K562 (cell line): ENCODE results near the gene RNU6-1. TPM values are rescaled to one million over a fixed set of nuclear protein-coding genes. Genes with fewer than 3 reads are reported as not detected.

Experiments used
- CBX3 ChIP-seq, 2 experiments: IDR thresholded peaks; 1 replicate in 1 of 2; 2 replicates in 1 of 2; pipeline ENCODE4 v1.6.1; 2012; ENCODE audit warnings: inconsistent platforms in 2 of 2, low read length in 2 of 2, borderline replicate concordance in 1 of 2, control low read depth in 1 of 2
- CBX8 ChIP-seq: fragments of 200-600 bp; sonication (generic); IDR thresholded peaks from 2 replicates; pipeline ENCODE4 v1.6.1; 2012; ENCODE audit warnings: borderline replicate concordance, mixed run types, low read depth, mild to moderate bottlenecking, moderate library complexity, mixed read lengths, low read length, control low read depth, inconsistent platforms; ENCODE audit not compliant: poor library complexity, severe bottlenecking; ENCODE audit errors: extremely low read depth
- CHD1 ChIP-seq: fragments of 200-600 bp; sonication (generic); IDR thresholded peaks from one replicate; pipeline ENCODE4 v1.6.1; 2012; ENCODE audit warnings: mild to moderate bottlenecking, moderate library complexity, low read length, inconsistent platforms
- ESRRA ChIP-seq: fragments of 450-650 bp; IDR thresholded peaks from 2 replicates; pipeline ENCODE4 v1.6.1; 2014; ENCODE audit warnings: low read depth, mild to moderate bottlenecking, moderate library complexity, borderline replicate concordance
- FOS ChIP-seq: IDR thresholded peaks from 3 replicates; pipeline ENCODE4 v1.6.1; 2011; ENCODE audit not compliant: insufficient read length; ENCODE audit errors: extremely low read depth
- HLTF ChIP-seq: fragments of 450-650 bp; IDR thresholded peaks from 2 replicates; pipeline ENCODE4 v1.6.1; 2016
- HNRNPLL ChIP-seq: fragments of 200-400 bp; formaldehyde crosslinking; IDR thresholded peaks from 2 replicates; pipeline ENCODE4 v1.6.1; 2017; ENCODE audit warnings: low read length, low read depth, mild to moderate bottlenecking; ENCODE audit not compliant: poor library complexity, severe bottlenecking
- KDM1A ChIP-seq, 2 experiments: fragments of 450-650 bp; IDR thresholded peaks; 2 replicates each; pipeline ENCODE4 v1.6.1; 2016; ENCODE audit warnings: mild to moderate bottlenecking in 2 of 2
- KLF1 ChIP-seq: fragments of 450-650 bp; IDR thresholded peaks from 2 replicates; pipeline ENCODE4 v1.6.1; 2016; ENCODE audit warnings: missing genetic modification characterization, missing compliant biosample characterization
- PHF21A ChIP-seq: fragments of 450-650 bp; IDR thresholded peaks from 2 replicates; pipeline ENCODE4 v1.6.1; 2017; ENCODE audit warnings: low read depth, borderline replicate concordance
- POLR2AphosphoS2 ChIP-seq: IDR thresholded peaks from 2 replicates; pipeline ENCODE4 v1.6.1; 2012; ENCODE audit warnings: low read length, improper control_type of control experiment
- TOE1 ChIP-seq, 2 experiments: fragments of 450-650 bp in 1 of 2; sonication (generic) in 1 of 2; formaldehyde crosslinking in 1 of 2; IDR thresholded peaks; 2 replicates each; pipeline versions ENCODE4 v1.7.1 to v1.8.0; 2016 to 2022; ENCODE audit warnings: borderline replicate concordance in 2 of 2, mild to moderate bottlenecking in 2 of 2, antibody characterized with exemption in 1 of 2, inconsistent platforms in 1 of 2, low read depth in 1 of 2, missing genetic modification reagents in 1 of 2, moderate library complexity in 1 of 2
- ZNF212 ChIP-seq: fragments of 450-650 bp; formaldehyde crosslinking; IDR thresholded peaks from 2 replicates; pipeline ENCODE4 v1.4.0; 2020; ENCODE audit warnings: mild to moderate bottlenecking
- polyA plus RNA-seq, 8 experiments: library from polyadenylated mRNA; depleted of rRNA in 4 of 8; stranded (reverse) in 5 of 8; unstranded in 3 of 8; fragments of >200 nt; fragmentation: Nextera tagmentation in 2 of 8; fragmentation: Illumina TruSeq in 1 of 8; extraction: Ambion mirVana in 2 of 8; extraction: Trizol in 1 of 8; gene quantifications; 2 replicates each; pipeline versions ENCODE4 v1.2.1 to v1.2.3, GENCODE V29; 2011 to 2014; ENCODE audit warnings: inconsistent platforms in 1 of 8, missing spikeins in 1 of 8
- total RNA-seq, 7 experiments: library from RNA; depleted of rRNA in 6 of 7; stranded (reverse); fragments of >200 nt in 6 of 7; fragmentation: Illumina TruSeq in 2 of 7; extraction: Trizol in 2 of 7; gene quantifications; 2 replicates each; pipeline versions ENCODE4 v1.2.1 to v1.2.3, GENCODE V29; 2011 to 2021; ENCODE audit warnings: low replicate concordance in 1 of 7
- TF ChIP-seq, protein P1 (sequence below): sonication (generic); formaldehyde crosslinking; IDR thresholded peaks from 2 replicates; pipeline ENCODE4 v1.8.1; 2023; ENCODE audit warnings: missing genetic modification reagents, mild to moderate bottlenecking, borderline replicate concordance
- TF ChIP-seq, protein P2 (sequence below): sonication (generic); formaldehyde crosslinking; IDR thresholded peaks from 2 replicates; pipeline ENCODE4 v1.8.0; 2022; ENCODE audit warnings: missing genetic modification reagents, mild to moderate bottlenecking, borderline replicate concordance
- TF ChIP-seq, protein P3 (sequence below): fragments of 450-650 bp; IDR thresholded peaks from 2 replicates; pipeline ENCODE4 v1.6.1; 2017; ENCODE audit warnings: antibody characterized with exemption

RNU6-1 gene
- total and polyA plus RNA-seq, 9 of the 15 experiments (the other 6 are each of a cell fraction or from before 2014, with no cell fraction given): not detected

DNA sequence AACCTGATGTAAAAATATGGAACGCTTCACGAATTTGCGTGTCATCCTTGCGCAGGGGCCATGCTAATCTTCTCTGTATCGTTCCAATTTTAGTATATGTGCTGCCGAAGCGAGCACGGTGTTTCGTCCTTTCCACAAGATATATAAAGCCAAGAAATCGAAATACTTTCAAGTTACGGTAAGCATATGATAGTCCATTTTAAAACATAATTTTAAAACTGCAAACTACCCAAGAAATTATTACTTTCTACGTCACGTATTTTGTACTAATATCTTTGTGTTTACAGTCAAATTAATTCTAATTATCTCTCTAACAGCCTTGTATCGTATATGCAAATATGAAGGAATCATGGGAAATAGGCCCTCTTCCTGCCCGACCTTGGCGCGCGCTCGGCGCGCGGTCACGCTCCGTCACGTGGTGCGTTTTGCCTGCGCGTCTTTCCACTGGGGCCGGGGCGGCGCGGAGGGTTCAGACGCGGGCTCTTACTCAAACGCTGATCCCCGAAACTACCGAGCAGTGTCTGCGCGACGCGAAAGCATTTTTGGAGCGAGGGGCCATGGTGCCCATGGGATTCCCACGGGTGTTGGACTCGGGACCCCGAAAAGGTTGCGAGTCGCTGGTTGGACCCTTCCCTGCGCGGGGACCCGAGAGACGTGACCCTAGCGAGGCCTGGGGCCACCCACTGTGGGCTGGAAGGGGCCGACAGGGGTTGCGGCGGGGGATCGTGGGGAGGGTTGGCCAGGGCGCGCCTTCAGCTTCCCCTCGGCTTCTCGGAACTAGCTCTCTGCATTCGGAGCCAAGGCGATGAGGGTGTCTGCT, at the start of gene RNU6-1 (continued):
- TF ChIP-seq, protein P1, sequence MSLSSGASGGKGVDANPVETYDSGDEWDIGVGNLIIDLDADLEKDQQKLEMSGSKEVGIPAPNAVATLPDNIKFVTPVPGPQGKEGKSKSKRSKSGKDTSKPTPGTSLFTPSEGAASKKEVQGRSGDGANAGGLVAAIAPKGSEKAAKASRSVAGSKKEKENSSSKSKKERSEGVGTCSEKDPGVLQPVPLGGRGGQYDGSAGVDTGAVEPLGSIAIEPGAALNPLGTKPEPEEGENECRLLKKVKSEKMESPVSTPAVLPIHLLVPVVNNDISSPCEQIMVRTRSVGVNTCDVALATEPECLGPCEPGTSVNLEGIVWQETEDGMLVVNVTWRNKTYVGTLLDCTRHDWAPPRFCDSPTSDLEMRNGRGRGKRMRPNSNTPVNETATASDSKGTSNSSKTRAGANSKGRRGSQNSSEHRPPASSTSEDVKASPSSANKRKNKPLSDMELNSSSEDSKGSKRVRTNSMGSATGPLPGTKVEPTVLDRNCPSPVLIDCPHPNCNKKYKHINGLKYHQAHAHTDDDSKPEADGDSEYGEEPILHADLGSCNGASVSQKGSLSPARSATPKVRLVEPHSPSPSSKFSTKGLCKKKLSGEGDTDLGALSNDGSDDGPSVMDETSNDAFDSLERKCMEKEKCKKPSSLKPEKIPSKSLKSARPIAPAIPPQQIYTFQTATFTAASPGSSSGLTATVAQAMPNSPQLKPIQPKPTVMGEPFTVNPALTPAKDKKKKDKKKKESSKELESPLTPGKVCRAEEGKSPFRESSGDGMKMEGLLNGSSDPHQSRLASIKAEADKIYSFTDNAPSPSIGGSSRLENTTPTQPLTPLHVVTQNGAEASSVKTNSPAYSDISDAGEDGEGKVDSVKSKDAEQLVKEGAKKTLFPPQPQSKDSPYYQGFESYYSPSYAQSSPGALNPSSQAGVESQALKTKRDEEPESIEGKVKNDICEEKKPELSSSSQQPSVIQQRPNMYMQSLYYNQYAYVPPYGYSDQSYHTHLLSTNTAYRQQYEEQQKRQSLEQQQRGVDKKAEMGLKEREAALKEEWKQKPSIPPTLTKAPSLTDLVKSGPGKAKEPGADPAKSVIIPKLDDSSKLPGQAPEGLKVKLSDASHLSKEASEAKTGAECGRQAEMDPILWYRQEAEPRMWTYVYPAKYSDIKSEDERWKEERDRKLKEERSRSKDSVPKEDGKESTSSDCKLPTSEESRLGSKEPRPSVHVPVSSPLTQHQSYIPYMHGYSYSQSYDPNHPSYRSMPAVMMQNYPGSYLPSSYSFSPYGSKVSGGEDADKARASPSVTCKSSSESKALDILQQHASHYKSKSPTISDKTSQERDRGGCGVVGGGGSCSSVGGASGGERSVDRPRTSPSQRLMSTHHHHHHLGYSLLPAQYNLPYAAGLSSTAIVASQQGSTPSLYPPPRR (CRISPR knock-in tag): no peak
- TF ChIP-seq CBX3 (IDR thresholded peaks at IDR 0.05; ENCODE audit: borderline replicate concordance in 1 of 2, low read length in 2 of 2) (peak in 1 of 2 experiments; percentile 13; a peak in 1 of 3 replicates), ESRRA (peak; percentile 56), PHF21A (no peak), KLF1 (tag) (no peak), HNRNPLL (peak; percentile 37), KDM1A (IDR thresholded peaks at IDR 0.05) (no peak), CHD1 (no peak), ZNF212 (CRISPR knock-in tag) (no peak), CBX8 (no peak), POLR2AphosphoS2 (no peak; the same call in 1 of the 2 replicates), HLTF (no peak), TOE1 (IDR thresholded peaks at IDR 0.05; ENCODE audit: borderline replicate concordance) (peak; percentile 97), TOE1 (CRISPR knock-in tag; IDR thresholded peaks at IDR 0.05; ENCODE audit: borderline replicate concordance, low read depth) (no peak), FOS (no peak)
- TF ChIP-seq, protein P2, sequence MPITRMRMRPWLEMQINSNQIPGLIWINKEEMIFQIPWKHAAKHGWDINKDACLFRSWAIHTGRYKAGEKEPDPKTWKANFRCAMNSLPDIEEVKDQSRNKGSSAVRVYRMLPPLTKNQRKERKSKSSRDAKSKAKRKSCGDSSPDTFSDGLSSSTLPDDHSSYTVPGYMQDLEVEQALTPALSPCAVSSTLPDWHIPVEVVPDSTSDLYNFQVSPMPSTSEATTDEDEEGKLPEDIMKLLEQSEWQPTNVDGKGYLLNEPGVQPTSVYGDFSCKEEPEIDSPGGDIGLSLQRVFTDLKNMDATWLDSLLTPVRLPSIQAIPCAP (CRISPR knock-in tag): no peak
- TF ChIP-seq, protein P3, sequence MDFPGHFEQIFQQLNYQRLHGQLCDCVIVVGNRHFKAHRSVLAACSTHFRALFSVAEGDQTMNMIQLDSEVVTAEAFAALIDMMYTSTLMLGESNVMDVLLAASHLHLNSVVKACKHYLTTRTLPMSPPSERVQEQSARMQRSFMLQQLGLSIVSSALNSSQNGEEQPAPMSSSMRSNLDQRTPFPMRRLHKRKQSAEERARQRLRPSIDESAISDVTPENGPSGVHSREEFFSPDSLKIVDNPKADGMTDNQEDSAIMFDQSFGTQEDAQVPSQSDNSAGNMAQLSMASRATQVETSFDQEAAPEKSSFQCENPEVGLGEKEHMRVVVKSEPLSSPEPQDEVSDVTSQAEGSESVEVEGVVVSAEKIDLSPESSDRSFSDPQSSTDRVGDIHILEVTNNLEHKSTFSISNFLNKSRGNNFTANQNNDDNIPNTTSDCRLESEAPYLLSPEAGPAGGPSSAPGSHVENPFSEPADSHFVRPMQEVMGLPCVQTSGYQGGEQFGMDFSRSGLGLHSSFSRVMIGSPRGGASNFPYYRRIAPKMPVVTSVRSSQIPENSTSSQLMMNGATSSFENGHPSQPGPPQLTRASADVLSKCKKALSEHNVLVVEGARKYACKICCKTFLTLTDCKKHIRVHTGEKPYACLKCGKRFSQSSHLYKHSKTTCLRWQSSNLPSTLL: no peak
